NCI-H2227 (cell line): Measurements from ENCODE around the gene SFT2D2.

Experiments used
- DNase-seq: peaks from one replicate; lab custom pipeline; 2025; ENCODE audit not compliant: unreplicated experiment; lab: John Stamatoyannopoulos, UW

The SFT2D2 gene

DNA sequence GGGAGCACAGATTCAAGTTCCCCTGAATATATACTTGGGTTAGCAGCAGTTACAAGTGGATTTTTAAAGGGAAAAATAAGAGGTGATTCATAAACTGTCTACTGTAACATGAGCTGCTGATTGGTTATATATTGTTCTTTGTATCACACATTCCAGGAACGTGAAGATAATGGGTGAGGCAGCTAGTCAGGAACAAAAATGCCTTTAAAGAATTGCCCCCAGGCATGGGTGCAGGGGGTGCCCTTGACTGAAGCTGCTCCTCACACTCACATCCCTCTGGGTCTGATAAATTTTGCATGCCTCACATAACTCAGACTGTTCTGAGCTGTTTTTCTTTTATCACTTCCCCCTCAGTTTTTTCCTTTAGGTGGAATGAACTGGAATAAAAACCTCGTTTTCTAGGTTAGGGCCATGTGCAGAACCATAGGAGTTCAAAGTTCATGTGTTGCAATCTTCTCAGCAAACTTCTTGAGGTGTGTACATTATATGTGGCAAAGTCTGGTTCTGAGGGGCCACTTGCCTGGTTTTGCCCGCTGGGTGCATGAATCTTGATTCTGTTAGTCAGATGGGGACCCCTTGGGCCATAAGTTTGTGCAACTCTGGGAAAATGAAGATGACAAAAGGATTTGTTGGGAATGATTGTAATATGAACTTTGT, 76.0 kb downstream of the SFT2D2 start:
- no peak for DNase-seq
